GM23338 (cell line): ENCODE results near the gene SAMD4A. TPM values are rescaled to one million over a fixed set of nuclear protein-coding genes. Genes with fewer than 3 reads are reported as not detected.
A peak's percentile ranks its signal among the peaks of the same experiment; 100 is the strongest.

Experiments used
- ATAC-seq: fragments of 200-7000 bp; cut with Tn5 transposase; 3 replicates; pipeline ENCODE4 v1.9.1; 2020
- DNase-seq: peaks from one replicate; pipeline ENCODE4 v3.0.0-alpha.2; 2015; ENCODE audit warnings: low spot score
- H2AFZ ChIP-seq: fragments of 200-600 bp; sonication (generic); 2 replicates; pipeline ENCODE4 v1.8.0; 2016; ENCODE audit warnings: antibody characterized with exemption, mild to moderate bottlenecking, moderate library complexity
- H3F3A ChIP-seq: fragments of 200-600 bp; sonication (generic); replicated peaks from 2 replicates; pipeline ENCODE4 v1.8.0; 2017; ENCODE audit warnings: antibody characterized with exemption, mixed run types, low read depth
- H3K27ac ChIP-seq: fragments of 200-600 bp; sonication (generic); 2 replicates; pipeline ENCODE4 v1.6.1; 2016; ENCODE audit warnings: low read depth
- H3K27me3 ChIP-seq: fragments of 200-600 bp; sonication (generic); 2 replicates; pipeline ENCODE4 v1.8.0; 2016; ENCODE audit warnings: mild to moderate bottlenecking, mixed run types, moderate library complexity; ENCODE audit not compliant: insufficient read depth
- H3K36me3 ChIP-seq: fragments of 200-600 bp; sonication (generic); 2 replicates; pipeline ENCODE4 v1.8.0; 2016; ENCODE audit warnings: mild to moderate bottlenecking; ENCODE audit not compliant: insufficient read depth
- H3K4me1 ChIP-seq: fragments of 200-600 bp; sonication (generic); 2 replicates; pipeline ENCODE4 v1.8.0; 2016; ENCODE audit warnings: mild to moderate bottlenecking, moderate library complexity; ENCODE audit not compliant: insufficient read depth
- H3K4me2 ChIP-seq: fragments of 200-600 bp; sonication (generic); 2 replicates; pipeline ENCODE4 v1.7.1; 2017; ENCODE audit warnings: mixed run types
- H3K4me3 ChIP-seq: fragments of 200-600 bp; sonication (generic); 2 replicates; pipeline ENCODE4 v1.6.1; 2016; ENCODE audit warnings: mixed run types
- H3K79me2 ChIP-seq: fragments of 200-600 bp; sonication (generic); replicated peaks from 2 replicates; pipeline ENCODE4 v1.8.0; 2017; ENCODE audit warnings: mild to moderate bottlenecking; ENCODE audit not compliant: insufficient read depth
- H3K9me2 ChIP-seq: fragments of 200-600 bp; sonication (generic); 2 replicates; pipeline ENCODE4 v1.8.0; 2017; ENCODE audit not compliant: insufficient read depth
- H4K20me1 ChIP-seq: fragments of 200-600 bp; sonication (generic); replicated peaks from 2 replicates; pipeline ENCODE4 v1.8.0; 2017; ENCODE audit warnings: mild to moderate bottlenecking; ENCODE audit not compliant: insufficient read depth
- H3K27ac Mint-ChIP-seq: 2 replicates; pipeline ENCODE4 v1.8.0; 2020; ENCODE audit warnings: inconsistent platforms, mild to moderate bottlenecking, moderate library complexity, mixed read lengths
- H3K27me3 Mint-ChIP-seq: 3 replicates; pipeline ENCODE4 v1.8.0; 2022; ENCODE audit warnings: low read depth, mild to moderate bottlenecking, moderate library complexity, mixed read lengths, inconsistent platforms; ENCODE audit not compliant: insufficient read depth, poor library complexity
- H3K36me3 Mint-ChIP-seq: 3 replicates; pipeline ENCODE4 v1.8.0; 2021; ENCODE audit warnings: low read depth, mild to moderate bottlenecking, inconsistent platforms, moderate library complexity, mixed read lengths
- H3K4me1 Mint-ChIP-seq: 3 replicates; pipeline ENCODE4 v1.8.0; 2020; ENCODE audit warnings: mild to moderate bottlenecking, inconsistent platforms, mixed read lengths
- H3K4me3 Mint-ChIP-seq: 3 replicates; pipeline ENCODE4 v1.8.0; 2021; ENCODE audit warnings: moderate library complexity, mild to moderate bottlenecking, inconsistent platforms, mixed read lengths
- H3K9me3 Mint-ChIP-seq: 3 replicates; pipeline ENCODE4 v1.8.0; 2020; ENCODE audit warnings: moderate library complexity, mild to moderate bottlenecking, inconsistent platforms, mixed read lengths
- EZH2 ChIP-seq: fragments of 200-600 bp; sonication (generic); IDR thresholded peaks from one replicate; pipeline ENCODE4 v1.8.0; 2017; ENCODE audit warnings: antibody characterized with exemption, mild to moderate bottlenecking, low read depth; ENCODE audit not compliant: unreplicated experiment
- STAT1 ChIP-seq: IDR thresholded peaks from one replicate; pipeline ENCODE4 v1.6.1; 2016; ENCODE audit warnings: antibody characterized with exemption; ENCODE audit not compliant: unreplicated experiment
- ZNF114 ChIP-seq: fragments of 250-450 bp; sonication (Bioruptor Pico); IDR thresholded peaks from 2 replicates; pipeline ENCODE4 v1.5.0; 2020; ENCODE audit warnings: mild to moderate bottlenecking, moderate library complexity
- ZNF331 ChIP-seq: fragments of 250-450 bp; sonication (Bioruptor Pico); IDR thresholded peaks from 2 replicates; pipeline ENCODE4 v1.5.0; 2020; ENCODE audit warnings: low read depth, mild to moderate bottlenecking, moderate library complexity
- polyA plus RNA-seq: library from polyadenylated mRNA; unstranded; fragments of >200 nt; fragmentation: Nextera tagmentation; extraction: Ambion mirVana; gene quantifications from 2 replicates; pipeline ENCODE4 v1.2.1, GENCODE V29; 2016
- total RNA-seq: library from RNA; depleted of rRNA; stranded (reverse); fragments of >200 nt; shearing (Covaris generic); gene quantifications from 2 replicates; pipeline ENCODE4 v1.2.3, GENCODE V29; 2014
- TF ChIP-seq, protein P1 (sequence below): IDR thresholded peaks from one replicate; pipeline ENCODE4 v1.6.1; 2018; ENCODE audit warnings: antibody characterized with exemption; ENCODE audit not compliant: unreplicated experiment
- TF ChIP-seq, protein P2 (sequence below): IDR thresholded peaks from 2 replicates; pipeline ENCODE4 v1.6.1; 2016; ENCODE audit warnings: antibody characterized with exemption
- TF ChIP-seq, protein P3 (sequence below), 2 experiments: fragments of 200-600 bp in 1 of 2; sonication (generic) in 1 of 2; conservative IDR thresholded peaks; 2 replicates each; pipeline versions ENCODE4 v1.5.1 to v1.6.1; 2016 to 2017; ENCODE audit warnings: antibody characterized with exemption in 2 of 2, low read depth in 2 of 2, mild to moderate bottlenecking in 2 of 2, moderate library complexity in 1 of 2
- TF ChIP-seq, protein P4 (sequence below): fragments of 250-450 bp; sonication (Bioruptor Pico); IDR thresholded peaks from 2 replicates; pipeline ENCODE4 v1.5.0; 2020; ENCODE audit warnings: mild to moderate bottlenecking, moderate library complexity

SAMD4A gene
- total and polyA plus RNA-seq, 2 experiments from 2014 or later, result 1.6 to 6.9 TPM

DNA sequence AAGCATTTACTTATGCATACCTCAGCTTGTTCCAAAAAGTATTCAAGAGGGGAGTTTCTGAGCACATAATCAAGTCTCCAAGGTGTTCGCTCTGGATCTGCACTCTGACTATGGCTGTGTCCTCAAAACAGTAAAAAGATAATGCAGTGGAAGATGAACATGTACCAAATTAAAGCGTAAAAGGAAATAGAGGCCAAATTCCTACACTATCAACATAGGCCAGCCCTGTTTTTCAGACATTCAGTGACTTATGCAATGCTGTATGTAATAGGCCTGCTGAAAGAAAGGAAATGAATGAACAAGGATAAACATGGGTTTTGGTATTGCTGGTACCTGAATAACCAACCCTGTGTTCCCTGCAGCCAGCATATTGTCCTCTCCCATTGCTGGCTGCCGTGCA, 115.7 kb downstream of the SAMD4A start (continued):
- TF ChIP-seq, protein P1, sequence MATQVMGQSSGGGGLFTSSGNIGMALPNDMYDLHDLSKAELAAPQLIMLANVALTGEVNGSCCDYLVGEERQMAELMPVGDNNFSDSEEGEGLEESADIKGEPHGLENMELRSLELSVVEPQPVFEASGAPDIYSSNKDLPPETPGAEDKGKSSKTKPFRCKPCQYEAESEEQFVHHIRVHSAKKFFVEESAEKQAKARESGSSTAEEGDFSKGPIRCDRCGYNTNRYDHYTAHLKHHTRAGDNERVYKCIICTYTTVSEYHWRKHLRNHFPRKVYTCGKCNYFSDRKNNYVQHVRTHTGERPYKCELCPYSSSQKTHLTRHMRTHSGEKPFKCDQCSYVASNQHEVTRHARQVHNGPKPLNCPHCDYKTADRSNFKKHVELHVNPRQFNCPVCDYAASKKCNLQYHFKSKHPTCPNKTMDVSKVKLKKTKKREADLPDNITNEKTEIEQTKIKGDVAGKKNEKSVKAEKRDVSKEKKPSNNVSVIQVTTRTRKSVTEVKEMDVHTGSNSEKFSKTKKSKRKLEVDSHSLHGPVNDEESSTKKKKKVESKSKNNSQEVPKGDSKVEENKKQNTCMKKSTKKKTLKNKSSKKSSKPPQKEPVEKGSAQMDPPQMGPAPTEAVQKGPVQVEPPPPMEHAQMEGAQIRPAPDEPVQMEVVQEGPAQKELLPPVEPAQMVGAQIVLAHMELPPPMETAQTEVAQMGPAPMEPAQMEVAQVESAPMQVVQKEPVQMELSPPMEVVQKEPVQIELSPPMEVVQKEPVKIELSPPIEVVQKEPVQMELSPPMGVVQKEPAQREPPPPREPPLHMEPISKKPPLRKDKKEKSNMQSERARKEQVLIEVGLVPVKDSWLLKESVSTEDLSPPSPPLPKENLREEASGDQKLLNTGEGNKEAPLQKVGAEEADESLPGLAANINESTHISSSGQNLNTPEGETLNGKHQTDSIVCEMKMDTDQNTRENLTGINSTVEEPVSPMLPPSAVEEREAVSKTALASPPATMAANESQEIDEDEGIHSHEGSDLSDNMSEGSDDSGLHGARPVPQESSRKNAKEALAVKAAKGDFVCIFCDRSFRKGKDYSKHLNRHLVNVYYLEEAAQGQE, result no peak
- no peak for TF ChIP-seq STAT1
- TF ChIP-seq EZH2, result no peak
- TF ChIP-seq, protein P2, sequence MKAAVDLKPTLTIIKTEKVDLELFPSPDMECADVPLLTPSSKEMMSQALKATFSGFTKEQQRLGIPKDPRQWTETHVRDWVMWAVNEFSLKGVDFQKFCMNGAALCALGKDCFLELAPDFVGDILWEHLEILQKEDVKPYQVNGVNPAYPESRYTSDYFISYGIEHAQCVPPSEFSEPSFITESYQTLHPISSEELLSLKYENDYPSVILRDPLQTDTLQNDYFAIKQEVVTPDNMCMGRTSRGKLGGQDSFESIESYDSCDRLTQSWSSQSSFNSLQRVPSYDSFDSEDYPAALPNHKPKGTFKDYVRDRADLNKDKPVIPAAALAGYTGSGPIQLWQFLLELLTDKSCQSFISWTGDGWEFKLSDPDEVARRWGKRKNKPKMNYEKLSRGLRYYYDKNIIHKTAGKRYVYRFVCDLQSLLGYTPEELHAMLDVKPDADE, result no peak
- TF ChIP-seq ZNF114 (CRISPR knock-in tag), result no peak
- TF ChIP-seq, protein P3, sequence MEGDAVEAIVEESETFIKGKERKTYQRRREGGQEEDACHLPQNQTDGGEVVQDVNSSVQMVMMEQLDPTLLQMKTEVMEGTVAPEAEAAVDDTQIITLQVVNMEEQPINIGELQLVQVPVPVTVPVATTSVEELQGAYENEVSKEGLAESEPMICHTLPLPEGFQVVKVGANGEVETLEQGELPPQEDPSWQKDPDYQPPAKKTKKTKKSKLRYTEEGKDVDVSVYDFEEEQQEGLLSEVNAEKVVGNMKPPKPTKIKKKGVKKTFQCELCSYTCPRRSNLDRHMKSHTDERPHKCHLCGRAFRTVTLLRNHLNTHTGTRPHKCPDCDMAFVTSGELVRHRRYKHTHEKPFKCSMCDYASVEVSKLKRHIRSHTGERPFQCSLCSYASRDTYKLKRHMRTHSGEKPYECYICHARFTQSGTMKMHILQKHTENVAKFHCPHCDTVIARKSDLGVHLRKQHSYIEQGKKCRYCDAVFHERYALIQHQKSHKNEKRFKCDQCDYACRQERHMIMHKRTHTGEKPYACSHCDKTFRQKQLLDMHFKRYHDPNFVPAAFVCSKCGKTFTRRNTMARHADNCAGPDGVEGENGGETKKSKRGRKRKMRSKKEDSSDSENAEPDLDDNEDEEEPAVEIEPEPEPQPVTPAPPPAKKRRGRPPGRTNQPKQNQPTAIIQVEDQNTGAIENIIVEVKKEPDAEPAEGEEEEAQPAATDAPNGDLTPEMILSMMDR (conservative IDR thresholded peaks at IDR 0.05; ENCODE audit: low read depth in 2 of 2), result no peak

DNA sequence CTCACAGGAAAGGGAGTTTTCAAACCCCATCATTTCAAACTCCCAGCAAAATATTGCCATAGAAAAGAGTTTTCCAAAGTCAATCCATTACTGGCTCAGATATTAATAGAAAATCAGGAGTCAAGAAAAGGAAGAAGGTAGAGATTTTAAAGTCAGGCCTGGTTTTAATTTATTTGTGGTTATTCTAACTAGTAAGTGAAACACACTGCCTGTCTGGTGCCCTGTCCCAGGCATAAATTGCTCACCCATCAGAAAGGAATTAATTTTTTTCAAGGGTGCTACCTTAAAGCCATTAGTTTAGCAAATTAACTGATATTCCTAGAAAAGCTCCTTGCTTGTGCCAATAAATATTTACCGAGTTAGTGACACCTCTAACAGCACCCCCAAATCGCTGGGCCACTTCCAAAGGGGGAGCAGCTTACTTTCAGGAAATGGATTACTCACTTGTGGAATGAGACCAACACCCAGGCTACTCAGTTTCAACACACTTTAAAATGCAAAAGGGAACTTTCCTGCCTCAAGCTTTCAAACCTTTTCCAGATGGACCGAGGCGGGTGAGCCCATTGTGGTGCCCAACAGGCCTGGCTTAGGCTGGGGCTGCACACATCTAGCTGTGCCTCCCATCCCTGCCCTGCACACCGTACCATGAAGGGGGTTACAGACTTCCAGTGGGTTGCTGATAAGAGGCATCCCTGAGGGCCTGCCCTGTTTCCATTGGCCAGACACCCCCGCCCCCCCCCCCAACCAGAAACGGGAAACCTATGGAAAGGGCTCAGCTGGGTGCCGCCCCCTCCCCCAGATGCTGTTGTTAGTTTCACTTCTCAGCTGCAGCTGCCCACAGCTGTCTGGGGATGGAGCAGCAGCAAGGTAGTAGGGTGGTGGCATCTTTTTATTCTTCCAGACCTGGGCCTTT, 117.2 kb downstream of the SAMD4A start:
- Histone ChIP-seq H3K27me3 (no peaks in the 10 kb centered on the region), H3F3A (no peaks in the 10 kb centered on the region), H3K4me1 (peaks cover 36% of the 10 kb centered on the region), H4K20me1 (no peaks in the 10 kb centered on the region), H3K4me2 (peak overlapping the region; percentile 72), H2AFZ (no peak overlapping the region), H3K4me3 (peak overlapping the region; percentile 29; the same call in 1 of the 2 replicates), H3K27ac (peak overlapping the region; percentile 82), H3K9me2 (peaks cover 2% of the 10 kb centered on the region; the same call in 1 of the 2 replicates), H3K79me2 (0 out of 2 replicates have a peak, but pooled peaks cover 11% of the 10 kb centered on the region), H3K36me3 (no peaks in the 10 kb centered on the region)
- Mint-ChIP-seq H3K4me1 (peaks cover 40% of the 10 kb centered on the region), H3K9me3 (no peaks in the 10 kb centered on the region; the same call in 2 of the 3 replicates), H3K36me3 (no peaks in the 10 kb centered on the region), H3K27me3 (peaks cover 2% of the 10 kb centered on the region), H3K27ac (peak overlapping the region; percentile 70; the same call in 1 of the 2 replicates), H3K4me3 (peak overlapping the region; percentile 27; the same call in 2 of the 3 replicates)
- peak; percentile 90 for ATAC-seq
- DNase-seq, result peak; percentile 77
- TF ChIP-seq EZH2 (no peak), ZNF331 (CRISPR knock-in tag) (no peak)
- TF ChIP-seq, protein P4, sequence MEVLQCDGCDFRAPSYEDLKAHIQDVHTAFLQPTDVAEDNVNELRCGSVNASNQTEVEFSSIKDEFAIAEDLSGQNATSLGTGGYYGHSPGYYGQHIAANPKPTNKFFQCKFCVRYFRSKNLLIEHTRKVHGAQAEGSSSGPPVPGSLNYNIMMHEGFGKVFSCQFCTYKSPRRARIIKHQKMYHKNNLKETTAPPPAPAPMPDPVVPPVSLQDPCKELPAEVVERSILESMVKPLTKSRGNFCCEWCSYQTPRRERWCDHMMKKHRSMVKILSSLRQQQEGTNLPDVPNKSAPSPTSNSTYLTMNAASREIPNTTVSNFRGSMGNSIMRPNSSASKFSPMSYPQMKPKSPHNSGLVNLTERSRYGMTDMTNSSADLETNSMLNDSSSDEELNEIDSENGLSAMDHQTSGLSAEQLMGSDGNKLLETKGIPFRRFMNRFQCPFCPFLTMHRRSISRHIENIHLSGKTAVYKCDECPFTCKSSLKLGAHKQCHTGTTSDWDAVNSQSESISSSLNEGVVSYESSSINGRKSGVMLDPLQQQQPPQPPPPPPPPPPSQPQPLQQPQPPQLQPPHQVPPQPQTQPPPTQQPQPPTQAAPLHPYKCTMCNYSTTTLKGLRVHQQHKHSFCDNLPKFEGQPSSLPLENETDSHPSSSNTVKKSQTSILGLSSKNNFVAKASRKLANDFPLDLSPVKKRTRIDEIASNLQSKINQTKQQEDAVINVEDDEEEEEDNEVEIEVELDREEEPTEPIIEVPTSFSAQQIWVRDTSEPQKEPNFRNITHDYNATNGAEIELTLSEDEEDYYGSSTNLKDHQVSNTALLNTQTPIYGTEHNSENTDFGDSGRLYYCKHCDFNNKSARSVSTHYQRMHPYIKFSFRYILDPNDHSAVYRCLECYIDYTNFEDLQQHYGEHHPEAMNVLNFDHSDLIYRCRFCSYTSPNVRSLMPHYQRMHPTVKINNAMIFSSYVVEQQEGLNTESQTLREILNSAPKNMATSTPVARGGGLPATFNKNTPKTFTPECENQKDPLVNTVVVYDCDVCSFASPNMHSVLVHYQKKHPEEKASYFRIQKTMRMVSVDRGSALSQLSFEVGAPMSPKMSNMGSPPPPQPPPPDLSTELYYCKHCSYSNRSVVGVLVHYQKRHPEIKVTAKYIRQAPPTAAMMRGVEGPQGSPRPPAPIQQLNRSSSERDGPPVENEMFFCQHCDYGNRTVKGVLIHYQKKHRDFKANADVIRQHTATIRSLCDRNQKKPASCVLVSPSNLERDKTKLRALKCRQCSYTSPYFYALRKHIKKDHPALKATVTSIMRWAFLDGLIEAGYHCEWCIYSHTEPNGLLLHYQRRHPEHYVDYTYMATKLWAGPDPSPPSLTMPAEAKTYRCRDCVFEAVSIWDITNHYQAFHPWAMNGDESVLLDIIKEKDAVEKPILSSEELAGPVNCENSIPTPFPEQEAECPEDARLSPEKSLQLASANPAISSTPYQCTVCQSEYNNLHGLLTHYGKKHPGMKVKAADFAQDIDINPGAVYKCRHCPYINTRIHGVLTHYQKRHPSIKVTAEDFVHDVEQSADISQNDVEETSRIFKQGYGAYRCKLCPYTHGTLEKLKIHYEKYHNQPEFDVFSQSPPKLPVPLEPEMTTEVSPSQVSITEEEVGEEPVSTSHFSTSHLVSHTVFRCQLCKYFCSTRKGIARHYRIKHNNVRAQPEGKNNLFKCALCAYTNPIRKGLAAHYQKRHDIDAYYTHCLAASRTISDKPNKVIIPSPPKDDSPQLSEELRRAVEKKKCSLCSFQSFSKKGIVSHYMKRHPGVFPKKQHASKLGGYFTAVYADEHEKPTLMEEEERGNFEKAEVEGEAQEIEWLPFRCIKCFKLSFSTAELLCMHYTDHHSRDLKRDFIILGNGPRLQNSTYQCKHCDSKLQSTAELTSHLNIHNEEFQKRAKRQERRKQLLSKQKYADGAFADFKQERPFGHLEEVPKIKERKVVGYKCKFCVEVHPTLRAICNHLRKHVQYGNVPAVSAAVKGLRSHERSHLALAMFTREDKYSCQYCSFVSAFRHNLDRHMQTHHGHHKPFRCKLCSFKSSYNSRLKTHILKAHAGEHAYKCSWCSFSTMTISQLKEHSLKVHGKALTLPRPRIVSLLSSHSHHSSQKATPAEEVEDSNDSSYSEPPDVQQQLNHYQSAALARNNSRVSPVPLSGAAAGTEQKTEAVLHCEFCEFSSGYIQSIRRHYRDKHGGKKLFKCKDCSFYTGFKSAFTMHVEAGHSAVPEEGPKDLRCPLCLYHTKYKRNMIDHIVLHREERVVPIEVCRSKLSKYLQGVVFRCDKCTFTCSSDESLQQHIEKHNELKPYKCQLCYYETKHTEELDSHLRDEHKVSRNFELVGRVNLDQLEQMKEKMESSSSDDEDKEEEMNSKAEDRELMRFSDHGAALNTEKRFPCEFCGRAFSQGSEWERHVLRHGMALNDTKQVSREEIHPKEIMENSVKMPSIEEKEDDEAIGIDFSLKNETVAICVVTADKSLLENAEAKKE (CRISPR knock-in tag), result no peak
